HT1080 (cell line): ENCODE measurements around the gene ACSS2. TPM values are rescaled to one million over a fixed set of nuclear protein-coding genes. Genes with fewer than 3 reads are reported as not detected.
"Not testable (repeated sequence)": the region's sequence is repeated elsewhere in the genome, so short reads cannot be mapped to it uniquely, and the experiment has no call there.

Experiments used
- DNase-seq: peaks from one replicate; pipeline ENCODE4 v3.0.0-alpha.2; 2015; ENCODE audit warnings: low read depth
- total RNA-seq: library from RNA; depleted of rRNA; stranded (reverse); fragments of >200 nt; shearing (Covaris generic); gene quantifications from 2 replicates; pipeline ENCODE4 v1.2.3, GENCODE V29; 2014

Gene ACSS2
- total RNA-seq, 1 experiment from 2014 or later: 23.0 TPM

DNA sequence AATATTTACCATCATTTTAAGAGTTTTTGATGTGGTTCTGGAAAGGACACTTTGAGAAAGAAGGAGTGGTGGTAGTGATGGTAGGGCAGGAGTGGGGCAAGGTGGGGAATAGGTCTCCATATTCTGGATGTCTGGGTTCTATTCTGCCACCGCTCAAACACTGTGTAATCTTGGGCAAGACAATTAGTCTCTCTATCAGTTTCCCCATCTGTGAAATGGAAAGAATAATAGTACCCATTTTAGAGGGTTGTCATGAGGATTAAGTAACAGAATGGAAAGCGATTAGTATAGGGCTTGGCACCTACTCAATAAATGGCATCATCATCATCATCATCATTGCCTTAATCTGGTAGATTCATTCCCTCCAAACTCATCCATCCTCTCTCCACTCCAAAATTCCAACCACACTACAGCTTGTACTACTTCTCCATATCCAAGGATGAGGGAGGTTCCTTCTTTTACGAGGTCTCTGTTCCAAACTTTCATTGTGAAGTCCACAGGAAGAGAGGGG, 2.8 kb upstream of the ACSS2 start:
- no peak for DNase-seq

DNA sequence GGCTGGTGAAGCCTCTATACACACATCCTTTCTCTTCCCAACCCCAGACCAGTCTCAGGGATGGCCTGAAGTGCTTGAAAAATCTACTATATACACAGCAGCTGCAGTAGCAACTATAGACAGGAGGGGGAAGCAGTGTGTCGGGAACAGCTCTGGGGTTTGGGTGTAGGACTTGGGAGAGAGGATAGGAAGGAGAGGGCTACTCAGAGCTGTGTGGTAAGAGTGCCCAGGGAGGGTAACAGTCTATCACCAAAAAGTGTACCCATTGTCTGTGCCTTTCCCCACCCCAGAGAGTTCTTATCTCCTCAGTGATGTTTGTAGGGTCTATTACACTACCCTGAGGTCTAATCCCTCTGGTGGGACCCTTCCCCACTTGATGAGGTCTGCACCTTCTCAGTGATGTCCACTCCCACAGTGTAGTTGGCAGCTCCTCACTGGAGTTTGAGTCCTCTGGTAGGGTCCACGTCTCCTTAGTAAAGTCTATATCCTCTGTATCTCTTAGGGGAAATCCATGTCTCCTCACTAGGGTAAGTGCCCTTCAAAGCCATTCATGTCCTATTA, 2.2 kb upstream of the ACSS2 start:
- DNase-seq: peak; percentile 88

DNA sequence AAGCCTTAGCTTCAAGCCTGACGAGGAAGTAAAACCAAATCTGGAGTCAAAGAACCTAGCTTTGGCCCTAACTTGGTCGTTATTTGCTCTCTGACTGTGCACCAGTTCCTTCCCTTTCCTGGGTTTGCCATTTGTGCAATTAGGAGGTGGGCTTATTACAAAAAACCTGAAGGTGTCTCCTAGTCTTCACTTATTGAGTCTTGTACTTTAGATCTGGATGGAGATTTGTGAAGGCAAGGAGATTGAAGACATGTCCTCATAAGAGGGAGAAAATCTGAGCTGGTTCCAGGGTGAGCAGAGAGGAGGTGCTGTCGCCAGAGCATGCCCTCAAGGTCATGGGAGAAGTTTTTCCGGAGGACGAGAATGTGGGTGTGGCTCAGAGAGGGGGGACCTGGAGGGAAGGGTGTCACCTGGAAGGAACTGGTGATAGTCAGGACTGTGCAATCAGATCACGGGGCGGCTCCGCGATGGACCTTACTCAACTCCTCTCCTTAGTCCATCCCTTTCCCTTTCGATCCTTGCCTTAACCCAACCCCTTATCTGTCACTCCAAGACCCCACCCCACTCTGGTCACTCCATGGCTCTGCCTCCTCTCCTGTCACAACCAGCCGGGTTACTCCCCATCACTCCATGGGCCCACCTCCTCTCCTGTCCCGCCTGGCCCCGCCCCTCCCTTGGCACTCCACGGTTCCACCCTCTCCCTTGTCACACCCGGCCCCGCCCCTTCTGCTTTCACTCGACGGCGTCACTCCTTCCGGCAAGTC, 588 bp upstream of the ACSS2 start:
- peak; percentile 93 for DNase-seq

DNA sequence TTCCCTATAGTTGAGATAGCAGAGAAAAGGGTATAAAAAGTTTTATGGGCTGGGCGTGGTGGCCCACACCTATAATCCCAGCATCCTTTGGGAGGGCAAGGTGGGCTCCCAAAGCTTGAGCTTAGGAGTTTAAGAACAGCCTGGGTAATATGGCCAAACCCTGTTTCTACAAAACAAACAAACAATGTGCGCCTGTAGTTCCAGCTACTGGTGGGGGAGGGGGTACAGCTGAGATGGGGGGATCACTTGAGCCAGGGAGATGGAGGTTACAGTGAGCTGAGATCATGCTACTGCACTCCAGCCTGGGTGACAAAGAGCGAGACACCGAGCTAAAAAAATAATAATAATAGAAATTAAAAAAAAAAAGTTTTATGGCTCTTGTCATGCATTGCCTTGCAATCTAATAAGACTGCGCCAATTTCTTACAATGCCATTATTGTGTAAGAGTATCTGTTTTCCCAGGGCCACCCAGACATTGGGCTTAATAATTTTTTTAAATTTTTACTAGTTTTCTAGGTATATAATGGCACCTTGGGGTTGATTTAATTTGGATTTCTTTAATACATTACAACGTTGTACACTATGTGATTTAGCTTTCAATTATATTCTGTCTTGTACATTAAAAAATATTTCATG, 3.9 kb downstream of the ACSS2 start:
- no peak for DNase-seq

DNA sequence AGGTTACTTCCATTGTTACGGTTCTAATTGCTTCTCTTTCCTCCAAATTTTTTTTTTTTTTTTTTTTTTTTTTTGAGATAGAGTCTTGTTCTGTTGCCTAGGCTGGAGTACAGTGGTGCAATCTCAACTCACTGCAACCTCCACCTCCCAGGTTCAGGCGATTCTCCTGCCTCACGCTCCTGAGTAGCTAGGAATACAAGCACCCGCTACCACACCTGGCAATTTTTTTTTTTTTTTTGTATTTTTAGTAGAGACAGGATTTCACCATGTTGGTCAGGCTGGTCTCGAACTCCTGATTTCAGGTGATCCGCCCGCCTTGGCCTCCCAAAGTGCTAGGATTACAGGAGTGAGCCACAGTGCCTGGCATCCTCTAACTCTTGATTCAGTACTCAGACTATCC, 4.6 kb downstream of the ACSS2 start:
- not testable (repeated sequence) for DNase-seq

DNA sequence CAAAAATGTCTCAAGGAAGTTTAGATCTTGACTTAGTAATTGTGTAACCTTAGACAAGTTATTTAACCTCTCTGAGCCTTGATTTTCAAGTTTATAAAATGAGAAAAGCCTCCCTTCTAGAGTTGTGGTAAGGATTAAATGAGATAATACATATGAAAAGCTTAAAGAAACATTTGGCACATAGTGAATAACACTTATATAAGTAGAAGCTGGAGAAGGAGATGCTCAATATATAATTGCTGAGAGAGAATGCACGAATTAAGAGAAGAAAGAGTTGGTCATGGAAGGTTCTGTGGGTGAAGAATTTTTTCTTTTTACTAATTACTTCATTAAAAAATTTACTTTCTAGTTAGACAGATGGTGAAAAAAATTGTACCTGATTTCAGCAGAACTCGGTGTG, 5.3 kb downstream of the ACSS2 start:
- no peak for DNase-seq

DNA sequence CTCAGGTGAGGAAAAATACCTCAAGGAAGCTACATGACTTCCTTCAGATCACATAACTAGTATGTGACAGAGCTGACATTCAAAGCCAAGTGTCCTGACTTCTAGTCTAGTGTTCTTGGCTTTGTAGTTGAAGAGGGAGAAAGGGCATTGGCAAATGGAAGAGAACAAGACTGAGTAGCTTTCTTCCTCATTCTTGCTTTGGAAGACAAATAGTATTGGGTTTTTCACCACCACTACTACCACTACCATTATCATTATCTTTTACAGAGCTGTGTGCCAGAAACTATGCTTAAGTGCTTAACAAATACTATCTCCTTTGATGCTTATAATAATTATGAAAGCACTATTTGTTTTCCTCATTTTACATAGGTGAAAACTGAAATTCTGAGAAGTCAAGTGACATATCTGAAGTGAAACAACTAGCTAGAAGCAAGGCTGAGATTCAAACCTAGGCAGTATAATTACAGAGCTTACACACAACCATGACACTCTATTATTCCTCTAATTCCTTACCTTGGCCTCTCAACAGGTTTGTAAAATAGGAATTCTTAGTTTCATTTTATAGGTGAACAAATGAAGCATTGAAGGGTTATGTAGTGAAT, 6.8 kb downstream of the ACSS2 start:
- no peak for DNase-seq

DNA sequence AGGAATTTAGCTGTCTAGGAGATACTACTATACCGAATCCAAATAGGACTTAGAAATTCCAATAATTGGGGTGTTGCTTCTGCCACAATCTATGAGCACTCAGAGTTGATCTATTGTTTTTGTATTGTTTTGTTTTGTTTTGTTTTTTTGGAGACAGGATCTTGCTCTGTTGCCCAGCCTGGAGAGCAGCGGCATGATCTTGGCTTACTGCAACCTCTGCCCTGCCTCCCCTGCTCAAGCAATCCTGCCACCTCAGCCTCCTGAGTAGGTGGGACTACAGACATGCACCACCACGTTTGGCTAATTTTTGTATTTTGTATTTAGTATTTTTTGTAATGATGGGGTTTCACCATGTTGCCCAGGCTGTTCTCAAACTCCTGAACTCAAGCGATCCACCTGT, 7.4 kb downstream of the ACSS2 start:
- DNase-seq: no peak

DNA sequence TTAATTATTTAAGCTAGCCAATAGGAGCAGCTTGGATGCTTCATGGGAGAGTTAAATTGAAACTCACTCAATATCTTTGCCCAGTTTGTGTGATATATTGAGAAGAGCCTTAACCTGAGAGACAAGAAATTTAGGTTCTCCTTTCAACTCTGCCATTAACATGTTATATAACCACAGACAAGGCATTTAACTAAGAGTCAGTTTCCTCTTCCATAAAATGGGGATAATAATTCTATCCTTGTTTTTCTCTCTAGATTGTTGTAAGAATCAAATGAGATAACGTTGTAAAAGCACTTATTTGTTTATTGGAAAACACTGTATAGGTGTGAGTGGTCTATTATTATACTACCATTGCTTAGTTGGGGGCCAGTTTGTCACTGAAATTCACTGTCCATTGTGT, 7.8 kb downstream of the ACSS2 start:
- DNase-seq: no peak

DNA sequence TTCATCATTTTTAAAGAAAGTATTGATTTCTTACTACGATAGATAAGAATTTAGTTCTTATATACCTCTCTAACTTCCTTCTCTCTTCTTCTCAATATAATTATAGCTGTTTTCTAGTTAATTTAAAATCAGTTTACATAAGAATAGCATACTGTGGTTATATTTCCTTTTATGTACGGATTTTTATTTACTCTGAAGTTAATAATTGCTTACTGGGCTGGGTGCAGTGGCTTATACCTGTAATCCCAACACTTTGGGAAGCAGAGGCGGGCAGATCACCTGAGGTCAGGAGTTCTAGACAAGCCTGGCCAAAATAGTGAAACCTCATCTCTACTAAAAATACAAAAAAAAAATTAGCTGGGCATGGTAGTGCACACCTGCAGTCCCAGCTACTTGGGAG, 9.7 kb downstream of the ACSS2 start:
- DNase-seq: no peak

DNA sequence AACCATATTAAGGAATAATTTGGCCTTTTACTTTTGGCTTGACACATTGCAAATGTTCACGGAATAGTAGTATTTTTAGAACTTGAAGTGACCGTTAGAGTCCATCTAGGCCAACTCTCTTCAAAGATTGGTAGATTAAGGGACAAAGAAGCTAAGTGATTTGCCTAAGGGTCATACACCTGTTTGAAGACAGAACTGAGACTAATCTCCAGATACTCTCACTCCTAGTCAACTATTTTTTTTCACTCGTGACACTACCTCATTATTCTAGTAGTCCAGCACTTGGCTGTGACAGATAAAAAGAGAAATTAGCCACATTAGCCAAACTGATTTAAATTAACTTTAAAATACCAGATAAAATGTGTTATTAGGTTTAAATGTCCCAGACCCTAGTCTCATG, 10.6 kb downstream of the ACSS2 start:
- no peak for DNase-seq

DNA sequence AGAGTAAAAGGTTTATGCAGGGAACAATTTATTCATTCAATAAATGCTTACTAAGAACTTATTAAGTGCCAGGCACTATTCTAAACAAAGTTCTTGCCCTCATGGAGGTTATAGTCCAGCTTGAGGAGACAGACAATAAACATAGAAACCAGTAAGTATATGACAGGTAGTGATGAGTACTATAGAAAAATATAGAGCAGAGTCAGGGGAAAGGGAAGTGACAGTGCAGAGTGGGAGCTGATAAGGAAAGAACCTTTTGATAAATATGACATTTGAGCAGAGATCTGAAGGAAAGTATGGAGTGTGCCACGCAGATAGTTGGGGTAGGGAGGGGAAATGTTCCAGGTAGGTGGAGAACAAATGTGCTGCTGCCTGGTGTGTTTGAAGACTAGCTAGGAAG, 12.1 kb downstream of the ACSS2 start:
- no peak for DNase-seq

DNA sequence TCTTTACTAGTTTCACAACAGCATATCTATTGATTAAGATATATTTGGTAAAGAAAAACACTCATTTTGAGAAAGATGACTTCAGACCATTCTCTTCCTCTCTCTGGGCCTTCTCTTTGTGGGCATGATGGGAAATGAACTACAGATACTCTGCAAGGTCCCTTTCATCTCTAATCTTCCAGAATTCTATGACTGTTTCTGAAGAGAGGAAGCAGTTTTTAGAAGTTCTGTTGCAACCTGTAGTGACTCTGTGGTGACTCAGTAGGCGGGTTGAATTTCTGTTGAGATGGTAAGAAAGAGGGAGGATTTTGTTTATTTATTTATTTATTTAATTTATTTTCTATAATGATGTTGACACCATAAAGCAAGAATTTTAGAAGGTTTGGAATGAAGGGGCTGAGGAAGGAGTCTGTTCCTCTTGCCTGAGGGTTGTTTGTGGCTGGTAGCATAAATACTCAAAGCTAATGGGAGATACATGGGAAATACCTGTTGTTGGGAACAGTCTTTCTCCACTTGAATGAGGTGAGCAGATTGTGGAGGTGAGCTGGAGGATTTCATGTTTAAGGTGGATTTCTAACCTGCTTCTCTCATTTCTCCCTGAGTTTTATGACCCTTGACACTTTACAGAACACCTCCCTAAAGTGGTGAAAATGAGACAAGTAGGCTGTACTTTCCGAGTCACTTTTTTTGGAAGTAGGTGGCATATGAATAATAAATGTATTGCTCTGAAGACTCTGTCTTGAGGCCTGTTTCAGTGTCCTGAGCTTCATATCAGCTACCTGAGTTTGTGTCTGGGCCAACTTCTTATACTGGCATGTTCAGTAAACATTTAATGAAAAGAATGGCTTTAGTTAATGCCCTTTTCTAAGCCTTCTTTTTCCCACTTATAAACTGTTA, 15.0 kb downstream of the ACSS2 start:
- DNase-seq: peak; percentile 83

DNA sequence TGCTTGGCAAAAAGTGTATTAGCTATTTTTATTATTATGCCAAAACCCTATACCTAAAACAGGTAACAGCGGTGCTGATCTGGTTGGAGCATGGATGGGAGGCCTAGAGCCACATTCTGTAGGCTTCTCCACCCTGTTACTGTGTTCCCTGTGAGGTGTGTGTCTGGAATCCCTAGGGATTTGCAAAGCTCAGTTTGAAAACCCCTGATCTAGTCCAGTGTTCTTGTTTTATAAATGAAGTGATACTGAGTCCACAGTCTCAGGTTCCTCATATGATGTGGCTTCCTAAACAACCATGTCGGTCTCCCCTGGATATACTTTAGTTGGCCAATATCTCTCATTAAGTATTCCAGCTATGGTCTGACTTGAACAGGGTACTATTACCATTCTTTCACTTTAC, 16.3 kb downstream of the ACSS2 start:
- no peak for DNase-seq

DNA sequence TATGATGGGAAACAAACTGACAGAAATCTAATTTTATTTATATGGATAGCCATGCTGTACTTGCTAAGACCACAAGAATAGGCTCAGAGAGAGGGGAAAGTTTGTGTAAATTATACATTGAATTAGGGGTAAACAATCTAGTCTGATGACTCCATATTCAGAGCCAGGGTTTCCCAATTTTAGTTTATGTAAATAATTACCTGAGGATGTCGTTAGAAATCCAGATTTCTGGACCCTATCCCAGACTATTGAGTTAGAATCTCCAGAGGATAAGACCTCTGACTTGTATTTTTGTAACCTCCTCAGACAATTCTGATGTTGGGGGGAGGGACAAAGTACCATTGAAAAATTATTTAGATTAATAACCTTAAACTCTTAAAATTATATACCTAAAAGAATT, 18.3 kb downstream of the ACSS2 start:
- DNase-seq: no peak

DNA sequence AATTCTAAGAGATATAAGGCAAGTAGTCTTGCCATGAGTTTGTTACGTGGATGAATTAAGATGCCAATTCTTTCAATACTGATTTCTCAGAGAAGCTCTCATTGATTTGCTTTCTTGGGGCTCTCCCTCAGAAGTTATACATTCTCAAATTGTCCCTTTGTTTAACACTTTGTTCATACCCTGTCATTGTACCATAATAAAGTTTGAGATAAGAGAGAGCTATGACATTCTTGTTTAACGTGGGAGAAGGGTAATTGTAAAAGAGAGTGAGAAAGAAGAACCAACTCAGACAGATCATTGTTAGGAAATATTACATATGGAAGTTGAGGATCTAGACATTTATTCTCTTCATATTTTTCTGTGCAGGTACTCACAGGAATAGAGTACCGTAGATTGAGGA, 19.1 kb downstream of the ACSS2 start:
- DNase-seq: no peak

DNA sequence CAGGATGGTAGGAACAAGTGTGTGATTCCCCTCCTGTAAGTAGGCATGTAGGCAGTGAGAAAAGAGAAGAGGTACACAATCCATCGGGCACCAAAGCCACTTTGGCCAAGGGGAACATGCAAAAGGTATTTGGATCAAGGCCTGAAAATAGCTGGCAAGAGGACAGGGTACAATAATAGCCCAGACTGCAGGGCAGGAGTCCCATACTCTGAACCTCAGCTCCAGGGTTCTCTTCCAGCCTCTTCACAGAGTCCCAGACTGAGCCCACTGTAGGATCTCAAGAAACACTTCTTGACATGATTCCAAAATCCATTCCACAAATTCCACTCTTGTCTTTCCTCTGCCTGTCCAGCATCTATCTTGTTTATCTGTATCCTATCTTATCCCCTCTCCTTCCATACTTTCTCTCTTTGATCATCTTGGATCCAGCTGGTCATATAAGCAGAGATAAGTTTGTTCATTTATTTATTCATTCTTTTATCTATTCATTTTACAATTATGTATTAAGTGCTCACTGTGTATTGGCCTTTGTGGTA, 19.7 kb downstream of the ACSS2 start:
- no peak for DNase-seq

DNA sequence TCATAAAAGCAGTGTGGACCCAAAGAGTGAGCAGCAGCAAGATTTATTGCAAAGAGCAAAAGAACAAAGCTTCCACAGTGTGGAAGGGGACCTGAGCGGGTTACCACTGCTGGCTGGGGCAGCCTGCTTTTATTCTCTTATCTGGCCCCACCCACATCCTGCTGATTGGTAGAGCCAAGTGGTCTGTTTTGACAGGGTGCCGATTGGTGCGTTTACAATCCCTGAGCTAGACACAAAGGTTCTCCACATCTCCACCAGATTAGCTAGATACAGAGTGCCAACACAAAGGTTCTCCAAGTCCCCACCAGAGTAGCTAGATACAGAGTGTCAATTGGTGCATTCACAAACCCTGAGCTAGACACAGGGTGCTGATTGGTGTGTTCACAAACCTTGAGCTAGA, 21.7 kb downstream of the ACSS2 start:
- DNase-seq: not testable (repeated sequence)

DNA sequence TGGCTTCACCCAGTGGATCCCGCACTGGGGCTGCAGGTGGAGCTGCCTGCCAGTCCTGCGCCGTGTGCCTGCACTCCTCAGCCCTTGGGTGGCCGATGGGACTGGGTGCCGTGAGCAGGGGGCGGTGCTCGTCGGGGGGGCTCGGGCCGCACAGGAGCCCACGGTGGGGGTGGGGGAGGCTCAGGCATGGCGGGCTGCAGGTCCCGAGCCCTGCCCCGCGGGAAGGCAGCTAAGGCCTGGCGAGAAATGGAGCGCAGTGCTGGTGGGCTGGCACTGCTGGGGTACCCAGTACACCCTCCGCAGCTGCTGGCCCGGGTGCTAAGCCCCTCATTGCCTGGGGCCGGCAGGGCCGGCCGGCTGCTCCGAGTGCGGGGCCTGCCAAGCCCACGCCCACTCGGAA, 22.3 kb downstream of the ACSS2 start:
- DNase-seq: not testable (repeated sequence)

DNA sequence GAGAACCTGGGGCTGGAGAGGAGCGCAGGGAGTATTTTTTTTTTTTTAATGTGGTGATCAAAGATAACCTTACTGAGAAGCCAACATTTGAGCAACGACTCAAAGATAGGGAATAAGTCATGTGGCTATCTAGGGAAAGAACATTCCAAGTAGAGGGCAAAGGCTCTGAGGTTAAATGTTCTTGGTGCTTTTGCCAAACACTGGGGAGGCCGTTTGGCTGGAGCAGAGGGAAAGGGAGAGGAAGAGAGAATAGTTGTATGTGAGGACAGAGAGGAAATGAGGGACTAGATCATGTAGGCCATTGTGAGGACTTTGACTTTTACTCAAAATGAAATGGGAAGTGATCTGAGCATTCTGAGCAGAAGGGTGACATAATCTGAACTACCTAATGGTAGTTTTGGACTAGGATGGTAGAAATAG, 27.8 kb downstream of the ACSS2 start:
- DNase-seq: no peak
